K562 (cell line): Measurements from ENCODE around the gene TSPOAP1. TPM values are rescaled to one million over a fixed set of nuclear protein-coding genes. Genes with fewer than 3 reads are reported as not detected.

Source experiments
- CHD4 ChIP-seq: fragments of 200-600 bp; sonication (generic); IDR thresholded peaks from 3 replicates; pipeline ENCODE4 v1.6.1; 2012; ENCODE audit warnings: low read depth, mild to moderate bottlenecking, mixed read lengths, low read length, inconsistent platforms; ENCODE audit not compliant: insufficient read depth, insufficient replicate concordance, poor library complexity, severe bottlenecking
- CREBBP ChIP-seq: IDR thresholded peaks from one replicate; pipeline ENCODE4 v1.6.1; 2012; ENCODE audit warnings: low read depth, mild to moderate bottlenecking, control low read depth, inconsistent platforms, low read length
- HDAC2 ChIP-seq: fragments of 450-650 bp; IDR thresholded peaks from 2 replicates; pipeline ENCODE4 v1.6.1; 2016; ENCODE audit warnings: mild to moderate bottlenecking
- NR2C1 ChIP-seq, 2 experiments: fragments of 450-650 bp; IDR thresholded peaks; 2 replicates each; pipeline ENCODE4 v1.6.1; 2017; ENCODE audit warnings: mild to moderate bottlenecking in 2 of 2, antibody characterized with exemption in 1 of 2, inconsistent platforms in 1 of 2, missing compliant biosample characterization in 1 of 2, missing genetic modification characterization in 1 of 2
- SAFB2 ChIP-seq: fragments of 200-400 bp; formaldehyde crosslinking; IDR thresholded peaks from 2 replicates; pipeline ENCODE4 v1.6.1; 2018; ENCODE audit warnings: borderline replicate concordance, low read length, low read depth, moderate library complexity; ENCODE audit not compliant: severe bottlenecking
- ZC3H4 ChIP-seq: sonication (generic); formaldehyde crosslinking; IDR thresholded peaks from 2 replicates; pipeline ENCODE4 v1.9.0; 2021; ENCODE audit warnings: missing genetic modification reagents, borderline replicate concordance
- polyA plus RNA-seq, 8 experiments: library from polyadenylated mRNA; depleted of rRNA in 4 of 8; stranded (reverse) in 5 of 8; unstranded in 3 of 8; fragments of >200 nt; fragmentation: Nextera tagmentation in 2 of 8; fragmentation: Illumina TruSeq in 1 of 8; extraction: Ambion mirVana in 2 of 8; extraction: Trizol in 1 of 8; gene quantifications; 2 replicates each; pipeline versions ENCODE4 v1.2.1 to v1.2.3, GENCODE V29; 2011 to 2014; ENCODE audit warnings: inconsistent platforms in 1 of 8, missing spikeins in 1 of 8
- total RNA-seq, 7 experiments: library from RNA; depleted of rRNA in 6 of 7; stranded (reverse); fragments of >200 nt in 6 of 7; fragmentation: Illumina TruSeq in 2 of 7; extraction: Trizol in 2 of 7; gene quantifications; 2 replicates each; pipeline versions ENCODE4 v1.2.1 to v1.2.3, GENCODE V29; 2011 to 2021; ENCODE audit warnings: low replicate concordance in 1 of 7
- TF ChIP-seq, protein P1 (sequence below): sonication (generic); formaldehyde crosslinking; IDR thresholded peaks from 2 replicates; pipeline ENCODE4 v1.8.0; 2022; ENCODE audit warnings: mild to moderate bottlenecking, missing genetic modification reagents
- TF ChIP-seq, protein P2 (sequence below): fragments of 250-450 bp; sonication (Bioruptor Pico); IDR thresholded peaks from 2 replicates; pipeline ENCODE4 v1.5.0; 2021; ENCODE audit warnings: mild to moderate bottlenecking, borderline replicate concordance

The TSPOAP1 gene
- total and polyA plus RNA-seq, 9 of the 15 experiments (the other 6 are each of a cell fraction or from before 2014, with no cell fraction given), result 0.87 to 3.9 (median 1.8) TPM; not detected in 2

DNA sequence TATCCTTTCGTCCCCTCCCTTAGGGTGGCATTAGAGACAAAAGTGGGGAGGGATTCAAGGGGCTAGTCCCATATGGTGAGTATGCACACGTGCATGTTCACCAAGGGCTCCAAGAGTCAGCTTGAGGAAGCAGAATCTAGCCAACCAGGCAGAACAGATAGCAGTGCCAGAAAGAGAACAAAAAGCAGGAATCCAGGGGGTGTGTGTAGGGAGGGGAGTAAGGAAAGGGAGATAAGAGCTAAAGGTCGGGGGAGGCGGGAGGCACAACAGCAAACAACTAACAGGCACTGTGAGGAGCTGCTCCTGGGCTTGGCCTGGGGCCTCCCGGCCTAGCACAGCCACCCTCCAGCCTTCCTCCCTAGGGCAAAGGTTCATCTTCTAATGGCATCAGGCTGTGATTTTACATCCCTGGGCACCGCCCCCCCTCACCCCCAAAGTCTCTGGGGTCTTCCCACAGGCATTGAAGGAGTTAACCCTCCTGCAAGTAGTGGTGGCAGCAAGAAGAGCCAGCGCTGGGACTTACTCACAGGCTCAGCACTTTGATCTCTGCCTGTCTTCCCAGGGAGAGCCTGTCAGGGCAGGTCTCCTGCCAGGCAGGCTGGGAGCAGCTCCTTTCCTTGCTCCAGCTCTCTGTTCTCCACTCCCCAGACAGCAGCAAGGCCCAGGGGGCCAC, 35.8 kb upstream of the TSPOAP1 start (continued):
- TF ChIP-seq, protein P1, sequence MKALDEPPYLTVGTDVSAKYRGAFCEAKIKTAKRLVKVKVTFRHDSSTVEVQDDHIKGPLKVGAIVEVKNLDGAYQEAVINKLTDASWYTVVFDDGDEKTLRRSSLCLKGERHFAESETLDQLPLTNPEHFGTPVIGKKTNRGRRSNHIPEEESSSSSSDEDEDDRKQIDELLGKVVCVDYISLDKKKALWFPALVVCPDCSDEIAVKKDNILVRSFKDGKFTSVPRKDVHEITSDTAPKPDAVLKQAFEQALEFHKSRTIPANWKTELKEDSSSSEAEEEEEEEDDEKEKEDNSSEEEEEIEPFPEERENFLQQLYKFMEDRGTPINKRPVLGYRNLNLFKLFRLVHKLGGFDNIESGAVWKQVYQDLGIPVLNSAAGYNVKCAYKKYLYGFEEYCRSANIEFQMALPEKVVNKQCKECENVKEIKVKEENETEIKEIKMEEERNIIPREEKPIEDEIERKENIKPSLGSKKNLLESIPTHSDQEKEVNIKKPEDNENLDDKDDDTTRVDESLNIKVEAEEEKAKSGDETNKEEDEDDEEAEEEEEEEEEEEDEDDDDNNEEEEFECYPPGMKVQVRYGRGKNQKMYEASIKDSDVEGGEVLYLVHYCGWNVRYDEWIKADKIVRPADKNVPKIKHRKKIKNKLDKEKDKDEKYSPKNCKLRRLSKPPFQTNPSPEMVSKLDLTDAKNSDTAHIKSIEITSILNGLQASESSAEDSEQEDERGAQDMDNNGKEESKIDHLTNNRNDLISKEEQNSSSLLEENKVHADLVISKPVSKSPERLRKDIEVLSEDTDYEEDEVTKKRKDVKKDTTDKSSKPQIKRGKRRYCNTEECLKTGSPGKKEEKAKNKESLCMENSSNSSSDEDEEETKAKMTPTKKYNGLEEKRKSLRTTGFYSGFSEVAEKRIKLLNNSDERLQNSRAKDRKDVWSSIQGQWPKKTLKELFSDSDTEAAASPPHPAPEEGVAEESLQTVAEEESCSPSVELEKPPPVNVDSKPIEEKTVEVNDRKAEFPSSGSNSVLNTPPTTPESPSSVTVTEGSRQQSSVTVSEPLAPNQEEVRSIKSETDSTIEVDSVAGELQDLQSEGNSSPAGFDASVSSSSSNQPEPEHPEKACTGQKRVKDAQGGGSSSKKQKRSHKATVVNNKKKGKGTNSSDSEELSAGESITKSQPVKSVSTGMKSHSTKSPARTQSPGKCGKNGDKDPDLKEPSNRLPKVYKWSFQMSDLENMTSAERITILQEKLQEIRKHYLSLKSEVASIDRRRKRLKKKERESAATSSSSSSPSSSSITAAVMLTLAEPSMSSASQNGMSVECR, result no peak
- TF ChIP-seq SAFB2 (no peak), CHD4 (no peak), ZC3H4 (CRISPR knock-in tag) (no peak), NR2C1 (IDR thresholded peaks at IDR 0.05) (peak; percentile 48), NR2C1 (tag; IDR thresholded peaks at IDR 0.05) (peak; percentile 62; the same call in 1 of the 2 replicates), CREBBP (no peak), HDAC2 (peak; percentile 86)
- TF ChIP-seq, protein P2, sequence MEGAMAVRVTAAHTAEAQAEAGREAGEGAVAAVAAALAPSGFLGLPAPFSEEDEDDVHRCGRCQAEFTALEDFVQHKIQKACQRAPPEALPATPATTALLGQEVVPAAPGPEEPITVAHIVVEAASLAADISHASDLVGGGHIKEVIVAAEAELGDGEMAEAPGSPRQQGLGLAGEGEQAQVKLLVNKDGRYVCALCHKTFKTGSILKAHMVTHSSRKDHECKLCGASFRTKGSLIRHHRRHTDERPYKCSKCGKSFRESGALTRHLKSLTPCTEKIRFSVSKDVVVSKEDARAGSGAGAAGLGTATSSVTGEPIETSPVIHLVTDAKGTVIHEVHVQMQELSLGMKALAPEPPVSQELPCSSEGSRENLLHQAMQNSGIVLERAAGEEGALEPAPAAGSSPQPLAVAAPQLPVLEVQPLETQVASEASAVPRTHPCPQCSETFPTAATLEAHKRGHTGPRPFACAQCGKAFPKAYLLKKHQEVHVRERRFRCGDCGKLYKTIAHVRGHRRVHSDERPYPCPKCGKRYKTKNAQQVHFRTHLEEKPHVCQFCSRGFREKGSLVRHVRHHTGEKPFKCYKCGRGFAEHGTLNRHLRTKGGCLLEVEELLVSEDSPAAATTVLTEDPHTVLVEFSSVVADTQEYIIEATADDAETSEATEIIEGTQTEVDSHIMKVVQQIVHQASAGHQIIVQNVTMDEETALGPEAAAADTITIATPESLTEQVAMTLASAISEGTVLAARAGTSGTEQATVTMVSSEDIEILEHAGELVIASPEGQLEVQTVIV (CRISPR knock-in tag), result no peak
